Keratinocyte (primary cell): ENCODE measurements around the gene HOXD11.

Experiments
- CTCF ChIP-seq, 3 experiments: IDR thresholded peaks in 1 of 3; conservative IDR thresholded peaks in 1 of 3; optimal IDR thresholded peaks in 1 of 3; 2 replicates in 2 of 3; 3 replicates in 1 of 3; pipeline versions ENCODE3 to v1.5.1; 2011; ENCODE audit warnings: low read length in 3 of 3, mild to moderate bottlenecking in 3 of 3, moderate library complexity in 2 of 3, control low read depth in 1 of 3, inconsistent platforms in 1 of 3; ENCODE audit not compliant: insufficient read depth in 2 of 3; ENCODE audit errors: extremely low read depth in 1 of 3
- EZH2 ChIP-seq: IDR thresholded peaks from one replicate; pipeline ENCODE4 v1.6.1; 2012; ENCODE audit warnings: inconsistent platforms, mild to moderate bottlenecking, low read length, moderate library complexity

GRCh38 chr2:176155356-176156044 lies 48.4 kb downstream of the HOXD11 start:
- no peak for TF ChIP-seq CTCF (optimal IDR thresholded peaks at IDR 0.05 in 1 of 3, IDR thresholded peaks at IDR 0.05 in 1 of 3, conservative IDR thresholded peaks at IDR 0.05 in 1 of 3; ENCODE audit: extremely low read depth in 1 of 3, insufficient read depth in 2 of 3, low read length in 3 of 3)
- no peak for TF ChIP-seq EZH2
